ENCODE data around the gene CCDC126. TPM values are rescaled to one million over a fixed set of nuclear protein-coding genes. Genes with fewer than 3 reads are reported as not detected.

The CCDC126 gene
- total RNA-seq, 4 donors from 2014 or later = 1.3 to 29.1 (median 24.8) TPM

DNA sequence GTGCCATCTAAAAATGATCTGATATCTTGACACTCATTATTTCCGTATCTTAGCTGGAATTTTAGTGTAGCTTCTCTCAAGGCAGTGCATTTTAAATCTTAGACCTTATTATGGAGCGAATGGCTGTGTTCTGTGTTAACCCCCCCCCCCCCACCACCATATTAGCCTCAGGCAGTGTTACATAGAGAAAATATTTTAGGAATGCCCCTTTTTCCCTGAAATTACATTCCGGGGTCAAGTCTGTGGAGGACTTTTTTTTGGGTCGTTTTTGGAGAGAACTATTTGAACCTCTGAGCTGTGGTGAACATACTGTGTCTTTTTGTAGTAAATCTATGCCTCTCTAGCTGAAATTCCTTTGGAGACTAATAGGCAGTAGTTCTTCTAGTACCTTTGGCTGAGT, 3.1 kb downstream of the CCDC126 start:
- no peaks in the 10 kb centered on the region for H3K9me3 ChIP-seq
- H3K27me3 ChIP-seq = no peaks in the 10 kb centered on the region
- peaks cover 0 to 5% of the 10 kb centered on the region in 2 donors for H3K4me1 ChIP-seq
- H3K27ac ChIP-seq = no peak overlapping the region
- H3K36me3 ChIP-seq = no peaks in the 10 kb centered on the region
- H3K4me3 ChIP-seq = no peak overlapping the region
- DNase-seq = no peak
- intact Hi-C loops (cut with DNase I; ENCODE audit: low total_unique reads) = no loop called here
- TF ChIP-seq POLR2A (IDR thresholded peaks at IDR 0.05) = no peak
- TF ChIP-seq, protein P1, sequence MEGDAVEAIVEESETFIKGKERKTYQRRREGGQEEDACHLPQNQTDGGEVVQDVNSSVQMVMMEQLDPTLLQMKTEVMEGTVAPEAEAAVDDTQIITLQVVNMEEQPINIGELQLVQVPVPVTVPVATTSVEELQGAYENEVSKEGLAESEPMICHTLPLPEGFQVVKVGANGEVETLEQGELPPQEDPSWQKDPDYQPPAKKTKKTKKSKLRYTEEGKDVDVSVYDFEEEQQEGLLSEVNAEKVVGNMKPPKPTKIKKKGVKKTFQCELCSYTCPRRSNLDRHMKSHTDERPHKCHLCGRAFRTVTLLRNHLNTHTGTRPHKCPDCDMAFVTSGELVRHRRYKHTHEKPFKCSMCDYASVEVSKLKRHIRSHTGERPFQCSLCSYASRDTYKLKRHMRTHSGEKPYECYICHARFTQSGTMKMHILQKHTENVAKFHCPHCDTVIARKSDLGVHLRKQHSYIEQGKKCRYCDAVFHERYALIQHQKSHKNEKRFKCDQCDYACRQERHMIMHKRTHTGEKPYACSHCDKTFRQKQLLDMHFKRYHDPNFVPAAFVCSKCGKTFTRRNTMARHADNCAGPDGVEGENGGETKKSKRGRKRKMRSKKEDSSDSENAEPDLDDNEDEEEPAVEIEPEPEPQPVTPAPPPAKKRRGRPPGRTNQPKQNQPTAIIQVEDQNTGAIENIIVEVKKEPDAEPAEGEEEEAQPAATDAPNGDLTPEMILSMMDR (IDR thresholded peaks at IDR 0.05) = no peak

GRCh38 chr7:23603632-23604295, 6.6 kb downstream of the CCDC126 start:
- TF ChIP-seq, protein P1 (IDR thresholded peaks at IDR 0.05) = no peak
- no peak for TF ChIP-seq POLR2A (IDR thresholded peaks at IDR 0.05)
- intact Hi-C loops (cut with DNase I; ENCODE audit: low total_unique reads) = no loop called here
- no peak for DNase-seq
- H3K9me3 ChIP-seq = no peaks in the 10 kb centered on the region
- H3K4me3 ChIP-seq = no peak overlapping the region
- H3K36me3 ChIP-seq = no peaks in the 10 kb centered on the region
- no peak overlapping the region for H3K27ac ChIP-seq
- H3K4me1 ChIP-seq = no peaks in the 10 kb centered on the region
- H3K27me3 ChIP-seq = no peaks in the 10 kb centered on the region

DNA sequence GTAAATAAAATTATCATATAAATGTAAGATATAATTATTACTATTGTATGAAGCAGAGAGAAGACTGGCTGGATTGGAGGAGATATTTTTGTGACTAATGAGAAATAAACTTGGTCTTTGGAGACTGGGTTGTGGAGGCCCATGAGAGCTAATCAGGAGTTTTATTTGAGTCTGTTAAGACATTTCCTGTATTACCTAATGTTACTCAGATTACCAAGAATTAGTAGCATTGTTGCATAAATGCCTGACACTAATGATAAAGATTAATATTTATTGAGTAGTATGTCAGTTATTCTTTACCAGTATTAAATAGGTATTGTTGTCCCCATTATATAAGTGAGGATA, 7.1 kb downstream of the CCDC126 start:
- Histone ChIP-seq H3K27ac (no peak overlapping the region), H3K36me3 (no peaks in the 10 kb centered on the region), H3K27me3 (no peaks in the 10 kb centered on the region), H3K4me3 (no peak overlapping the region), H3K4me1 (no peaks in the 10 kb centered on the region), H3K9me3 (no peaks in the 10 kb centered on the region)
- no peak for TF ChIP-seq POLR2A (IDR thresholded peaks at IDR 0.05)
- TF ChIP-seq, protein P1 (IDR thresholded peaks at IDR 0.05) = no peak
- DNase-seq = no peak
- intact Hi-C loops (cut with DNase I; ENCODE audit: low total_unique reads) = no loop called here

DNA sequence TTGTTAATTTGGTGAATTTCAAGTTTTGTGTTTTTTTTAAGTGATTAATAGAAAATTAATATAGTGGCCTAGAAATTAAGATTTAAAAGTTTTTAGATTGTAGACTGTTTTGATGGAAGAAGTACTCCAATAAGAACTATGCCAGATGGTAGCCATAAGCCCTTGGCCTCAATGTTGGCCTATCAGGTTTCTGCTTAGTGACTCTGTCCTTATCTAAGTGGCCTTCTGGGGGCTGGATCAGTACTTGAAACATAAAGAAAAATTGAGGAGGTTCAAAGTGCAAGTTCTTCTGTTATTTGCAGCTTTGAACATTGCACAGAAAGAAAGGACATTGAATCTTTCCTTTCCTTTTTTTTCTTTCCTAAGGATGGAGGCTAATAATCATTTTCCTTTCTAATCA, 9.9 kb downstream of the CCDC126 start:
- intact Hi-C loops (cut with DNase I; ENCODE audit: low total_unique reads) = no loop called here
- Histone ChIP-seq H3K4me3 (no peak overlapping the region), H3K9me3 (no peaks in the 10 kb centered on the region), H3K4me1 (no peaks in the 10 kb centered on the region), H3K27me3 (no peaks in the 10 kb centered on the region), H3K27ac (no peak overlapping the region), H3K36me3 (no peaks in the 10 kb centered on the region)
- no peak for DNase-seq
- TF ChIP-seq POLR2A (IDR thresholded peaks at IDR 0.05) = no peak
- TF ChIP-seq, protein P1 (IDR thresholded peaks at IDR 0.05) = no peak

DNA sequence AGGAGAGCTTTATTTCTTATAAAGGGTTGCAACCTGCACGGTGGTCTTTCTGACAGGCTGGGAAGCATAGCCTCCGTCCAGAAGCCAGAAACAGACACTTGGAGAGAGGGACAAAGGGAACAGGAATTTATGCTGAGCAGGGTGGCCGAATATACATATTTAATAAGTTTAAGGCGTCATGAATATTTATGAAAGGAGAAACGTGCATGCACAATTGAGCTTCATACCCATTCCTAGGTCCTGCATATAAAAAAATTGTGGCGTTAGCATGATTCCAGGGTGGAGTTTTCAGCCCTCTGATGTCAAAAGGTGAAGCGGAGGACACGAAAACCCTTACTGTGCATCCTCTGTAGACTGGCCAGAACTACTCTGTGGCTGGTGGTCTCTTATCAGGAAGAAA, 10.7 kb downstream of the CCDC126 start:
- no peak for TF ChIP-seq POLR2A (IDR thresholded peaks at IDR 0.05)
- TF ChIP-seq, protein P1 (IDR thresholded peaks at IDR 0.05) = no peak
- H3K4me3 ChIP-seq = no peak overlapping the region
- intact Hi-C loops (cut with DNase I; ENCODE audit: low total_unique reads) = no loop called here
- no peaks in the 10 kb centered on the region for H3K4me1 ChIP-seq
- no peaks in the 10 kb centered on the region for H3K9me3 ChIP-seq
- no peak overlapping the region for H3K27ac ChIP-seq
- no peaks in the 10 kb centered on the region for H3K36me3 ChIP-seq
- DNase-seq = no peak
- H3K27me3 ChIP-seq = no peaks in the 10 kb centered on the region
